Astrocyte (in vitro differentiated cells and primary cell): Measurements from ENCODE around the gene FCRLA.

Experiments
- EZH2 ChIP-seq: IDR thresholded peaks from 2 replicates; pipeline ENCODE4 v1.6.1; 2012; ENCODE audit warnings: mild to moderate bottlenecking, low read length, inconsistent platforms; ENCODE audit not compliant: insufficient read depth
- TF ChIP-seq, protein P1 (sequence below): IDR thresholded peaks from 2 replicates; pipeline ENCODE4 v1.5.1; 2011; ENCODE audit warnings: low read depth, mild to moderate bottlenecking, inconsistent platforms, low read length, moderate library complexity; ENCODE audit not compliant: insufficient read depth

DNA sequence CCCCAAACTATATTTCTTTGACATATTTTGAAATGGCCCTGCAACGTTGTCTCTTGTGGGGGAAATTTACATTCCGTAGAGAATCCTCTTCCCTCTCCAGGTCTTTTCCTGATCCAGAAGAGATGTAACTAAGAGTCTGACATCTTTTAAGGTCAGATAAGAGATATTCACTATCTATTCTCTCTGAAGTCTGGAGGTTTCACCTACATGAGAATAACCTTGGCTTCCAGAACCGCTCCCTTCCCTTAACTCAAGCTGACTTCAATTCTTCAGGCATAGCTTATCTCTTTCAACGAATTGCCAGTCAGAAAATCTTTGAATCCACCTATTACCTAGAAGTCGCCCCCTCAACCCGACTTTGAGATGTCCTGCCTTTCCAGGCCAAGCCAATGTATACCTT lies 24.2 kb downstream of the FCRLA start:
- TF ChIP-seq, protein P1, sequence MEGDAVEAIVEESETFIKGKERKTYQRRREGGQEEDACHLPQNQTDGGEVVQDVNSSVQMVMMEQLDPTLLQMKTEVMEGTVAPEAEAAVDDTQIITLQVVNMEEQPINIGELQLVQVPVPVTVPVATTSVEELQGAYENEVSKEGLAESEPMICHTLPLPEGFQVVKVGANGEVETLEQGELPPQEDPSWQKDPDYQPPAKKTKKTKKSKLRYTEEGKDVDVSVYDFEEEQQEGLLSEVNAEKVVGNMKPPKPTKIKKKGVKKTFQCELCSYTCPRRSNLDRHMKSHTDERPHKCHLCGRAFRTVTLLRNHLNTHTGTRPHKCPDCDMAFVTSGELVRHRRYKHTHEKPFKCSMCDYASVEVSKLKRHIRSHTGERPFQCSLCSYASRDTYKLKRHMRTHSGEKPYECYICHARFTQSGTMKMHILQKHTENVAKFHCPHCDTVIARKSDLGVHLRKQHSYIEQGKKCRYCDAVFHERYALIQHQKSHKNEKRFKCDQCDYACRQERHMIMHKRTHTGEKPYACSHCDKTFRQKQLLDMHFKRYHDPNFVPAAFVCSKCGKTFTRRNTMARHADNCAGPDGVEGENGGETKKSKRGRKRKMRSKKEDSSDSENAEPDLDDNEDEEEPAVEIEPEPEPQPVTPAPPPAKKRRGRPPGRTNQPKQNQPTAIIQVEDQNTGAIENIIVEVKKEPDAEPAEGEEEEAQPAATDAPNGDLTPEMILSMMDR, result no peak
- TF ChIP-seq EZH2, result no peak
